GM21367 (cell line): ENCODE results near the gene SOS1.
"Not testable (repeated sequence)": the region's sequence is repeated elsewhere in the genome, so short reads cannot be mapped to it uniquely, and the experiment has no call there.

Experiments
- ATAC-seq: cut with Tn5 transposase; IDR thresholded peaks from one replicate; pipeline ENCODE4 v1.9.1; 2021; ENCODE audit not compliant: unreplicated experiment

The SOS1 gene

GRCh38 chr2:39107724-39108273, 13.1 kb downstream of the SOS1 start:
- no peak for ATAC-seq

DNA sequence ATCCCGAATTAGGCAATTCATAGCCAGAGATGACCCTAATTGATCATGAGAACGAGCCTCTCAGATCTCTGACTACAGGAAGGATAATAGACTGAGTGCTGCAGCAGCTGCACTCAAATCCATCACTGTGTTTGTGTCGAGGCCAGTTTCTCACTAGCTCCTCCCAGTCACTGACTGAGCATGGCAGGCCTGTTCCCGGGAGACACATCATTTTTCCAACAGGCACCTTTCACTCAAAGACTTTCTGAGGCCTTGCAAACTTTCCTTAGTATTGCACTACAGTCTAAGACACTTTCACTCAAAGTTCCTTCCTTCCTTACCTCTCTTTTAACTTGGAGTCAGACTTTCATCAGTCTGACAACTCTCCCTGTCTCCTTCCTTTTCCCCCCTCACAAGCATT, 13.7 kb downstream of the SOS1 start:
- no peak for ATAC-seq

GRCh38 chr2:39099870-39100728, 20.8 kb downstream of the SOS1 start:
- peak; percentile 52 for ATAC-seq

GRCh38 chr2:39099310-39099869, 21.5 kb downstream of the SOS1 start:
- no peak for ATAC-seq

DNA sequence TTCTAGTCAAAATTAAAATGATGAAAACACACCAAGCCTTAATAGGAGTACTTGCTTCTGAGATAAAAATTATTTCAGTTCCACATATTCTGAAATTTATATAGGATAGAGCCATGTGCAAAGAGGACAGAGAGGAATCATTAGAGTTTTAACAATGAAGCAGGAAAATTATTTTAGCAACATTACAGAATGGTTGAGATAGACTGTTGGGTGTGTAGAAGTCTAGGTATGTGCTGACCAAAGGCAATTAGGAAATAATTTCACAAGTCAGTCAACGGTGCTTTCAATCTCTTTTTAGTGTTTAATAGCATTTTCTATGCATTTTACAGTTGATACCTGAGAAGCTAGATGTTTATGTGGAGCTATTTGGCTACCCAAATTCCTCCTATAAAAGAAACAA, 25.2 kb downstream of the SOS1 start:
- no peak for ATAC-seq

DNA sequence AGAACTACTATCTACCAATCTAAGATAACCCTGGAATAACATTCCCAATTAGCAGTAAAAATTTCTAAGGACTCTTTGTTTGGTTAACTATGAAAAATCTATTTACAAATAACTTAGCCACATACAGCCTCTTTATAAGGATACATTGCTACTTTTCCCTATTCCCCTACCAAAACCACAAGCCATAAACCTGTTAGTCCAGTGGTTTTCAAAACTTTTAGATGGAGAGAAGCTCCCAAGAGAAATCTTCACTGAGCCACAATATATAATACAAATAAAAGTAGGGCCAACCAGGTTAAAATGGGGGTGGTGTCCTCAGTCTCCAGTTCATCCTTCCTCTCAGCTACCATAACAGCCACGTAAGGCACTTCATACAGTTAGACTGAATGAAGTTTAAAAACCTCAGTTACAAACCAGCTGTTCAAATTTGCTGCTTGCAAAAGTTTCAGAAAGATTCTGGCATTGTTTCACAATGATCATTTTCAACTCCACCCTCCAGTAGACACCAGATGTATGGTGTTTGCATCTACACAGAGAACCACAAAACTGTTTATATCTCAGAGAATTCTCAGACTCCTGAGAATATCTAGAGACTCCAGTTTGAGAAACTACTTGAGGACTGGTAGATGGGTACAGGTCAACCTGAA, 26.0 kb downstream of the SOS1 start:
- peak; percentile 80 for ATAC-seq

DNA sequence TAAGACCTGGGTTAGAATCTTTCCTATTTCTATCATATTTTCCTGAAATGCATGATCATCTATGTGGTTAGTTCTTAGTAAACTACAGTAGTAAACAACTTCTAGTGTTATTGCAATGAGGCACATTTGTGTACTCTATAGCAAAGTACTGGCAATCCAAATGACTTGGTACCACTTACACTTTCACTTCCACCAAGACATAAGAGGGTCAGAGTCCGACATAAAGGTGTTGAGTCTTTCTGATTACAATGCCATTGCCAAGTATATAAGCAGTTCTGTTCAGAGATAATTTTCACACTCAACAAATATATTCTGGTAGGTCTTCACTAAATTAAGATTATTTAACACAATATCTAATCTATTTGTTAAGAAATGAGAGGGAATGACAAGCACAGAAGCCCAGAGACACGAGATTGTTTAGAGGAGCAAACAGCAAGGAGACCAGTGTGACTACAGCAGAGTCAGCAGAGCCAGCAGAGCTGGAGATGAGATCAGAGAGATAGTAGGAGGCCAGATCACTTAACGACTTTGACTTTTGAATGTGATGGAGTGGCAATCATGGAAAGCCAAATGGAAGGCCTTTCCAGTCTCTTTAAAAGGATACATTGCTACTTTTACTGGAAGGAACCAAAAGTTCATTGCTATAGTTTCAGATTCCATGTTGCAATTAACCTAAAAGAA, 27.5 kb downstream of the SOS1 start:
- no peak for ATAC-seq

- ATAC-seq: no peak
Measured at GRCh38 chr2:39091543-39091942, 29.3 kb downstream of the SOS1 start.

DNA sequence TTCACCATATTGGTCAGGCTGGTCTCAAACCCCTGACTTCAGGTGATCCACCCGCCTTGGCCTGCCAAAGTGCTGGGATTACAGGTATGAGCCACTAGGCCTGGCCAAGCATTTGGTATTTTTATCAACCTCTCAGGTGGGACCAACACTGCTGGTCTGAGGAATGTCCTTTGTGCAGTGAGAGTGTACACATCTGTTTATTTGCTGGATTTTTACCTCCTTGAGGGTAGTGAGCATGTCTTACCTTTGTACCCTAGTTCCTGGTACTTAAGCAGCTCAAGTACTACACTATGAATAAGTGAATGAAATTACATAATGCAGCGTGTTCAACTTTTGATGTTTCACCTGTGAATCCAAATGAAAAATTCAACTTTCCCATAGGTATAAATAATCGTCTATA, 29.8 kb downstream of the SOS1 start:
- ATAC-seq: no peak

DNA sequence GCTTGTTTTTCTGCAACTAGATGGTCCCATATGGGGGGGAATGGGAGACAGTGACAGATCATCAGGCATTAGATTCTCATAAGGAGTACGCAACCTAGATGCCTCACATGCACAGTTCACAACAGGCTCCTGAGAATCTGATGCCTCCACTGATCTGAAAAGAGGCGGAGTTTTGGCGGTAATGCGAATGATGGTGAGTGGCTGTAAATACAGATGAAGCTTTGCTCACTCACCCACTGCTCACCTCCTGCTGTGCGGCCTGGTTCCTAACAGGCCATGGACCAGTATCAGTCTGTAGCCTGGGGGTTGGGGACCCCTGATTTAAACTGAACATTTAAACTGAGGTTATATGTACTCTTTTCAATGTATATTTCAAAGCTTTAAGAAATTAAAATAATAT, 40.7 kb downstream of the SOS1 start:
- no peak for ATAC-seq

DNA sequence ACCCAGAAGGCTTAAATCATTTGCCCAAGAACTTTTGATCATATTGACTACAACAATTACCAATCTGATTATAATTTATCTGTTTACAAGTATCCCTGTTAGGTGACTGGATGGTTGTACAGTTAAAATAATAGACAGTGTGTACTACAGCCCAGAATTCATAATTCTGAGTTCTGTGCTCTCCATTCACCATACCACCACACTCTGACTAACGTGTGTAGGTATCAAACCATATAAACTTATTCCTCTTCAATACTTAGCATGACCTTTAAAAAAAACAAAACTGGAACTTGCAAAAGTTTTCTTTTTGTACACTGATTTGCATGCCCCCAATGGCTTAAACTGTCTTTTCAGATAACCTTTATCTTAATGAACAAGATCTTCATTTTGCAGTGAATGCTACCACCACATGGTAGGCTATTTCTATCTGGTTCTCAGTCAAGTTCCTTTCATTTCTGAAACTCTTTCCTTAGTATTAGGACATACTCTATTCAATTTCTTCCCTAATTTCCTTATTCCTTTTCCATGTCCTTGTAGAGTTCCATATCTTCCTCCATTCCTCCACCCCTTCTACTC, 50.9 kb downstream of the SOS1 start:
- no peak for ATAC-seq

GRCh38 chr2:39069136-39069515, 51.7 kb downstream of the SOS1 start:
- no peak for ATAC-seq

DNA sequence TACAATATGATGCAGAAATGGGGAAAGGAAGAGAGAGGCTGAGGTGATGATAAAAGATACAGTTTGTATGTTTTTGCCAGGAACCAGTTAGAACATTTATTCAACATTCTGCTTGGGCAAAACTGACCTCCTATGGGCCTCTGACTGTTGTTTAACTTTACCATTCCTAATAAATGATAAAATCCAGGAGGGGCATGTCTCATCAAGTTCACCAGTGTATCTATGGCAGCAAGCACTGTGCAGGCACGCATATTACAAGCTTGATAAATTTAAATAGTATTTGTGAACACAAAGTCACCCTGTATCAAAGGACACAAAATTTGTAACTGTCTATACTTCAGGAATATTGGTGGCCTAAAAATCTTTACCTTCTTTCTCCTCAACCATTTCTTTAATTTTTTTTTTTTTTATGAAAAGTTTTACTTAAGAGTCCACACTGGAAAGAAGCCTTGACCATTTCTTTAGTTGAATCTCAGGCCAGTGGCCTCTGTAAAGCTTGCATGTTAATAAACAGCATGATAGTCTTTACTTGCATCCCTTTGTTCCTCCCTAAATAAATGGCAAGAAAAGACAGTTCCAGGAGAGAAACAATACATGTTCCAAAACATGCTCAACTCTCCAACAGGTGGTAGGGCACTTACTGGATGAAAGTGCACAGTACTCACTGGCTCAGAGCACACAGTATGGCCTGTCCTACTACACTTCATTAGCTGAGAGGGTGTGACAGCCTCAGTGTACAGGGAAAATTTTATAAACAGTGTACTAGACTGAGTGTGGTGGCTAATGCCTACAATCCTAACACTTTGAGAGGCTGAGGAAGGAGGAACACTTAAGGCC, 52.3 kb downstream of the SOS1 start:
- ATAC-seq: no peak

- ATAC-seq: no peak
Measured at GRCh38 chr2:39065616-39066015, 55.2 kb downstream of the SOS1 start.

- ATAC-seq: no peak
Measured at GRCh38 chr2:39062320-39062719, 58.5 kb downstream of the SOS1 start.

- no peak for ATAC-seq
Measured at GRCh38 chr2:39061280-39061679, 59.6 kb downstream of the SOS1 start.

DNA sequence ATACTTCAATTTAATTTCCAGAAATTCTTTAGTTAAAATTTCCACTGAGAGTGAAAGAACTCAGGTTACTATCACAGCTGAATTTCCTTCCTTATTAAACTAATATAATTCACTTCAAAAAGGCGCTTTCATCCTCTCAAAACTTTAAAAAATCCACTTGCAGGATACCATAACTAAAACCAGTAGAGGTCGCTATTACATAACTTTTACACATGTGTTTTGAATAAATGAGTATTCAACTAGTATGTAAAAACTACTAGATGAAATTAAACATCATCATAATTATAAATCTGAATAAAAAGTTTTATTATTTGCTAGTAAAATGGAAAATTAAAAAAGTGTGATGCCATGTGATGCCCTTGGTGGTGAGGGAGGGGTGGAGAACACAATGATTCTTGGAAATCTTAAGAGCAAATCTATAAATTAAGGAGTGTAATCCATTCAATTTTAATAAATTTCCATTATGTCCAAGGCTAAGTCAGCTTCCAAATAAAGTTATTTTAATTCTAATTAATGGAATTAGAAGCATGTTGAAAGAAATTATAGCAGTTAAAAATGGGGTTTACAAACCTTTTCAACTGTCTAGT, 61.4 kb downstream of the SOS1 start:
- ATAC-seq: no peak

DNA sequence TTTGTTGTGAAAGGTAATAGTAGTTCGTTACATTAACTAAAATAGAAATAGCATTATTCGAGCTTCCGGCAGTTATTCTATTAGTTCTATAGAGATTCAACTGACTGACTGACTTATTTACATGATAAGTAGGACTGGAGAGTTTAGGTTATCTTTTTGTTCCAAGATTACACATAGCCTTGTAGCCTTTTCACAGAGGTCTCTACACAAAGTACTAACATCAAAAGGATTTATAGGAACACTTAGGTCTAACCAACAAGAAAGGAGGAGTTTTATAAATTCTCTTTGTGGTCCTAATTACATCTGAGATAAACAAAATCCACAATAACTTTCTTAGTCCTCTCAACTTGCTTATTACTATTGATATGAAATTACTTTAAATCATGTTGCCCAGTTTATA, 62.8 kb downstream of the SOS1 start:
- no peak for ATAC-seq

DNA sequence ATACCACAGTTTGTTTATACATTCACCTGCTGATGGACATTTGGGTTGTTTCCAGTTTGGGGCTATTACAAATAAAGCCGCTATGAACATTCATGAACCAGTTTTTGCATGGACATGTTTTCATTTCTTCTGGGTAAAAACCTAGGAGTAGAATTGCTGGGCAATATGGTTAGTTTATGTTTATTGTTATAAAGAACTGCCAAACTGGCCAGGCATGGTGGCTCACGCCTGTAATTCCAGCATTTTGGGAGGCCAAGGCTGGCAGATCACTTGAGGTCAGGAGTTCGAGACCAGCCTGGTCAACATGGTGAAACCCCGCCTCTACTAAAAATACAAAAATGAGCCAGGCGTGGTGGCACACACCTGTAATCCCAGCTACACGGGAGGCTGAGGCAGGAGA, 68.2 kb downstream of the SOS1 start:
- not testable (repeated sequence) for ATAC-seq

- no peak for ATAC-seq
Measured at GRCh38 chr2:39050109-39050508, 70.7 kb downstream of the SOS1 start.
